NB4 (cell line): ENCODE measurements around the gene NRCAM.

Experiments
- CTCF ChIP-seq: IDR thresholded peaks from one replicate; pipeline ENCODE4 v1.5.1; 2012; ENCODE audit warnings: low read depth, low read length
- MAX ChIP-seq: IDR thresholded peaks from 2 replicates; pipeline ENCODE4 v1.6.1; 2011; ENCODE audit warnings: low read depth, low read length
- MYC ChIP-seq: IDR thresholded peaks from 2 replicates; pipeline ENCODE4 v1.6.1; 2011; ENCODE audit warnings: low read depth, low read length
- POLR2A ChIP-seq: IDR thresholded peaks from 2 replicates; pipeline ENCODE4 v1.6.1; 2011; ENCODE audit warnings: mild to moderate bottlenecking; ENCODE audit not compliant: insufficient read length; ENCODE audit errors: extremely low read depth

- TF ChIP-seq POLR2A, result no peak
- TF ChIP-seq CTCF, result no peak
- TF ChIP-seq MAX, result no peak
- no peak for TF ChIP-seq MYC
Measured at GRCh38 chr7:108122181-108122580, 334.1 kb downstream of the NRCAM start.
